Dendritic cell treated with granulocyte-macrophage colony-stimulating factor and Interleukin-4, amounts not matched to agents 40 ng/mL and 50 ng/mL, for 4 days (primary cell): Measurements from ENCODE around the gene KCNAB1.
"Not testable (repeated sequence)": the region's sequence is repeated elsewhere in the genome, so short reads cannot be mapped to it uniquely, and the experiment has no call there.

Source experiments
- H3K27ac Mint-ChIP-seq: one replicate; pipeline ENCODE4 v1.8.0; 2022; ENCODE audit warnings: mild to moderate bottlenecking, mixed read lengths
- H3K27me3 Mint-ChIP-seq: one replicate; pipeline ENCODE4 v1.8.0; 2022; ENCODE audit warnings: mild to moderate bottlenecking, mixed read lengths
- H3K36me3 Mint-ChIP-seq: one replicate; pipeline ENCODE4 v1.8.0; 2022; ENCODE audit warnings: low read depth, mixed read lengths
- H3K4me1 Mint-ChIP-seq: one replicate; pipeline ENCODE4 v1.8.0; 2022; ENCODE audit warnings: low read depth, mixed read lengths
- H3K4me3 Mint-ChIP-seq: one replicate; pipeline ENCODE4 v1.8.0; 2022; ENCODE audit warnings: mild to moderate bottlenecking, moderate library complexity, mixed read lengths
- H3K9me3 Mint-ChIP-seq: one replicate; pipeline ENCODE4 v1.8.0; 2022; ENCODE audit warnings: mixed read lengths
- intact Hi-C: fragments of 100-400 bp; cut with micrococcal nuclease; formaldehyde crosslinking; loops from one replicate; pipeline ENCODE4 v1.15.0; 2022

Gene KCNAB1

GRCh38 chr3:156260331-156260730 is 140.0 kb downstream of the KCNAB1 start:
- no peak overlapping the region for H3K27ac Mint-ChIP-seq
- peaks cover 1% of the 10 kb centered on the region for H3K27me3 Mint-ChIP-seq
- H3K36me3 Mint-ChIP-seq: no peaks in the 10 kb centered on the region
- intact Hi-C loops: loop anchor here (10.0 kb wide), 1 partner anchor 114 kb away; no protein-coding TSS in a partner anchor
- no peaks in the 10 kb centered on the region for H3K4me1 Mint-ChIP-seq
- H3K4me3 Mint-ChIP-seq: no peak overlapping the region
- H3K9me3 Mint-ChIP-seq: no peaks in the 10 kb centered on the region

GRCh38 chr3:156264771-156265170 is 144.4 kb downstream of the KCNAB1 start:
- H3K4me1 Mint-ChIP-seq: no peaks in the 10 kb centered on the region
- H3K36me3 Mint-ChIP-seq: no peaks in the 10 kb centered on the region
- H3K27me3 Mint-ChIP-seq: peaks cover 1% of the 10 kb centered on the region
- H3K4me3 Mint-ChIP-seq: no peak overlapping the region
- intact Hi-C loops: loop anchor here (10.0 kb wide), 1 partner anchor 110 kb away; no protein-coding TSS in a partner anchor
- H3K9me3 Mint-ChIP-seq: no peaks in the 10 kb centered on the region
- H3K27ac Mint-ChIP-seq: no peak overlapping the region

- H3K27ac Mint-ChIP-seq: no peak overlapping the region
These were observed 151.1 kb downstream of the KCNAB1 start for GRCh38 chr3:156271508-156271907.

GRCh38 chr3:156271995-156272719 is 151.8 kb downstream of the KCNAB1 start:
- Mint-ChIP-seq H3K9me3 (no peaks in the 10 kb centered on the region), H3K4me3 (no peak overlapping the region)
- intact Hi-C loops: no loop called here

More at GRCh38 chr3:156271508-156271907, 151.1 kb downstream of the KCNAB1 start:
- Mint-ChIP-seq H3K4me1 (no peaks in the 10 kb centered on the region), H3K4me3 (no peak overlapping the region), H3K9me3 (no peaks in the 10 kb centered on the region), H3K27me3 (peaks cover 2% of the 10 kb centered on the region), H3K36me3 (no peaks in the 10 kb centered on the region)
- intact Hi-C loops: no loop called here

GRCh38 chr3:156273111-156273694 is 152.8 kb downstream of the KCNAB1 start:
- Mint-ChIP-seq H3K4me3 (no peak overlapping the region), H3K36me3 (no peaks in the 10 kb centered on the region), H3K27ac (no peak overlapping the region), H3K27me3 (peaks cover 3% of the 10 kb centered on the region), H3K4me1 (no peaks in the 10 kb centered on the region), H3K9me3 (no peaks in the 10 kb centered on the region)
- intact Hi-C loops: no loop called here

More at GRCh38 chr3:156271995-156272719, 151.8 kb downstream of the KCNAB1 start:
- Mint-ChIP-seq H3K27ac (no peak overlapping the region), H3K4me1 (no peaks in the 10 kb centered on the region), H3K36me3 (no peaks in the 10 kb centered on the region), H3K27me3 (peaks cover 3% of the 10 kb centered on the region)

- intact Hi-C loops: no loop called here
- Mint-ChIP-seq H3K9me3 (no peaks in the 10 kb centered on the region), H3K36me3 (no peaks in the 10 kb centered on the region), H3K27ac (no peak overlapping the region), H3K4me3 (no peak overlapping the region), H3K27me3 (peaks cover 3% of the 10 kb centered on the region), H3K4me1 (no peaks in the 10 kb centered on the region)
These were observed 154.4 kb downstream of the KCNAB1 start for GRCh38 chr3:156274791-156275190.

GRCh38 chr3:156284637-156285036 is 164.3 kb downstream of the KCNAB1 start:
- H3K9me3 Mint-ChIP-seq, H3K36me3 Mint-ChIP-seq, intact Hi-C loops, H3K27ac Mint-ChIP-seq, H3K4me3 Mint-ChIP-seq, H3K4me1 Mint-ChIP-seq: not testable (repeated sequence)
- peaks cover 13% of the 10 kb centered on the region for H3K27me3 Mint-ChIP-seq

GRCh38 chr3:156285626-156286025 is 165.2 kb downstream of the KCNAB1 start:
- H3K9me3 Mint-ChIP-seq: no peaks in the 10 kb centered on the region
- H3K27ac Mint-ChIP-seq: no peak overlapping the region
- H3K4me1 Mint-ChIP-seq: peaks cover 7% of the 10 kb centered on the region
- H3K4me3 Mint-ChIP-seq: no peak overlapping the region
- intact Hi-C loops: no loop called here
- peaks cover 23% of the 10 kb centered on the region for H3K27me3 Mint-ChIP-seq
- H3K36me3 Mint-ChIP-seq: no peaks in the 10 kb centered on the region

GRCh38 chr3:156290924-156291271 is 170.5 kb downstream of the KCNAB1 start:
- peaks cover 49% of the 10 kb centered on the region for H3K27me3 Mint-ChIP-seq
- intact Hi-C loops: no loop called here
- no peaks in the 10 kb centered on the region for H3K9me3 Mint-ChIP-seq
- peaks cover 21% of the 10 kb centered on the region for H3K4me1 Mint-ChIP-seq
- H3K36me3 Mint-ChIP-seq: no peaks in the 10 kb centered on the region
- H3K27ac Mint-ChIP-seq: no peak overlapping the region
- H3K4me3 Mint-ChIP-seq: no peak overlapping the region

- Mint-ChIP-seq H3K36me3 (no peaks in the 10 kb centered on the region), H3K4me3 (peak overlapping the region; percentile 59), H3K4me1 (peaks cover 21% of the 10 kb centered on the region), H3K27ac (no peak overlapping the region), H3K9me3 (no peaks in the 10 kb centered on the region), H3K27me3 (peaks cover 49% of the 10 kb centered on the region)
- intact Hi-C loops: no loop called here
These were observed 171.1 kb downstream of the KCNAB1 start for GRCh38 chr3:156291272-156292123.

- intact Hi-C loops: no loop called here
- Mint-ChIP-seq H3K27ac (no peak overlapping the region), H3K4me1 (peaks cover 34% of the 10 kb centered on the region), H3K4me3 (no peak overlapping the region), H3K9me3 (peaks cover 9% of the 10 kb centered on the region), H3K27me3 (peaks cover 43% of the 10 kb centered on the region), H3K36me3 (no peaks in the 10 kb centered on the region)
These were observed 173.2 kb downstream of the KCNAB1 start for GRCh38 chr3:156293566-156293965.

- H3K4me1 Mint-ChIP-seq: peaks cover 44% of the 10 kb centered on the region
- peaks cover 6% of the 10 kb centered on the region for H3K27me3 Mint-ChIP-seq
- peaks cover 9% of the 10 kb centered on the region for H3K9me3 Mint-ChIP-seq
- H3K4me3 Mint-ChIP-seq: no peak overlapping the region
- intact Hi-C loops: no loop called here
- H3K27ac Mint-ChIP-seq: no peak overlapping the region
- no peaks in the 10 kb centered on the region for H3K36me3 Mint-ChIP-seq
These were observed 177.2 kb downstream of the KCNAB1 start for GRCh38 chr3:156297582-156297981.

- intact Hi-C loops: no loop called here
- H3K27ac Mint-ChIP-seq: no peak overlapping the region
- peaks cover 4% of the 10 kb centered on the region for H3K27me3 Mint-ChIP-seq
These were observed 177.6 kb downstream of the KCNAB1 start for GRCh38 chr3:156298014-156298413.

GRCh38 chr3:156298938-156299337 is 178.6 kb downstream of the KCNAB1 start:
- Mint-ChIP-seq H3K9me3 (peaks cover 9% of the 10 kb centered on the region), H3K4me3 (no peak overlapping the region), H3K36me3 (no peaks in the 10 kb centered on the region), H3K27me3 (peaks cover 2% of the 10 kb centered on the region), H3K27ac (peak overlapping the region; percentile 80), H3K4me1 (peaks cover 54% of the 10 kb centered on the region)
- intact Hi-C loops: no loop called here

More at GRCh38 chr3:156298014-156298413, 177.6 kb downstream of the KCNAB1 start:
- Mint-ChIP-seq H3K4me3 (no peak overlapping the region), H3K36me3 (no peaks in the 10 kb centered on the region), H3K9me3 (peaks cover 9% of the 10 kb centered on the region), H3K4me1 (peaks cover 48% of the 10 kb centered on the region)
